GM10266 (cell line): ENCODE results near the gene SAFB2.

Source experiments
- DNase-seq: peaks from one replicate; pipeline ENCODE4 v3.0.0; 2012; ENCODE audit errors: extremely low spot score
- TF ChIP-seq, protein P1 (sequence below): IDR thresholded peaks from 2 replicates; pipeline ENCODE4 v1.5.1; 2012; ENCODE audit warnings: mild to moderate bottlenecking, low read depth; ENCODE audit not compliant: control insufficient read depth, insufficient read depth; ENCODE audit errors: missing control alignments

Gene SAFB2

DNA sequence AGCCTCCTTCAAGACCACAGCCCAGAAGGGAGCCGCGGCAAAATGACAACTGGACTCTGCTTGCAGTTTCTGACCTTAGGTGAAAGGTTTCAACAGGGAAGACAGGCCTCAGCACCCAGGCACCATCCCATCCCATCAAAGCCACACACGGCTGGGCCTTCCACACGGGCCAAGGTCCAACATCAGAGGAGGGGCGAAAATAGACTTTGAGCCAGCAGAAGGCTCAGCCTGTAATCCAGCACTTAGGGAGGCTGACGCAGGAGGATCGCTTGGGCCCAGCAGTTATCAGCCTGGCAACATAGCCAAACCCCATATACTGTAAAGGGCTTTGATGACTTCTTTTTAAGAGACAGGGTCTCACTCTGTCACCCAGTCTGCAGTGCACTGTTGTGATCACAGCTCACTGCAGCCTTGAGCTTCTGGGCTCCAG is 28.0 kb downstream of the SAFB2 start:
- DNase-seq = no peak

DNA sequence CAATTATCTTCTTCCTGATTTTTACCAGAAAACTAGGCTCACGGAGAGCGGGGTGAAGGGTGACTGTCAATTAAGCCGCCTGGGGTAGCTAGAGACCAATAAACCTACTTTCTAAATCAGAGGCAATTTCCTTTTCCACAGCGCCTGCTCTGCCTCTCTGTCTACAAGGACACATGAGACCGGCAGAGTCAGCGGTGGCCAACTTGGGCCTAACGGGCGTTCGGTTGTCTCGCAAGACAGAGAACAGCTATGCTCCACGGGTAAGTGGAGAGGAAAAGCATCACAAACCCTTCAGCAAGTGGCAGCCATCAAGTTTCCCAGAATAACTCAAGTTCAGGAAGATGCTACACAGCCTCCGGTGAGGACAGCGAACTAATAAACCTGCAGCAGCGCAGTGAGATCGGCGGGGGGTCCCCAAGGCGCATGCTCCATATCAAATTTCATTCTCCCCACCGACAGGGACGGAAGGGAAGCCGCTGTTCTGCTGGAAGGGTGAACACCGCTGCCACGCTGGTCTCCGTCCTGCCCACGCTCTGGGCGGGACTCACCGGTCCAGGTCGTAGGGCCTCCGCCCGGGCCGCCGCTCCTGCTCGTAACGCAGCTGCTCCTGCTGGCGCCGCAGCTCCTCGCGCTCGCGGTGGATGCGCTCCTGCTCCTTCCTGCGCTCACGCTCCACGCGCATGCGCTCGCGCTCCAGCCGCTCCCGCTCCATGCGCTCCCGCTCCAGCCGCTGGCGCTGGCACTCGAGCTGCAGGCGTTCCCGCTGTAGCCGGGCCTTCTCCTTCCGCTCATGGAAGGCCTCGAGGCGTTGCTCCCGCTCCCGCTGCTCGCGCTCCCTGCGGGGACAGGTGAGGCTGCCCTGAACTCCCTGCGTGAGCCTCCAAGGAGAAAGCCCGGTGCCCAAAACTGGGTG is 29.0 kb downstream of the SAFB2 start:
- DNase-seq = no peak
- TF ChIP-seq, protein P1, sequence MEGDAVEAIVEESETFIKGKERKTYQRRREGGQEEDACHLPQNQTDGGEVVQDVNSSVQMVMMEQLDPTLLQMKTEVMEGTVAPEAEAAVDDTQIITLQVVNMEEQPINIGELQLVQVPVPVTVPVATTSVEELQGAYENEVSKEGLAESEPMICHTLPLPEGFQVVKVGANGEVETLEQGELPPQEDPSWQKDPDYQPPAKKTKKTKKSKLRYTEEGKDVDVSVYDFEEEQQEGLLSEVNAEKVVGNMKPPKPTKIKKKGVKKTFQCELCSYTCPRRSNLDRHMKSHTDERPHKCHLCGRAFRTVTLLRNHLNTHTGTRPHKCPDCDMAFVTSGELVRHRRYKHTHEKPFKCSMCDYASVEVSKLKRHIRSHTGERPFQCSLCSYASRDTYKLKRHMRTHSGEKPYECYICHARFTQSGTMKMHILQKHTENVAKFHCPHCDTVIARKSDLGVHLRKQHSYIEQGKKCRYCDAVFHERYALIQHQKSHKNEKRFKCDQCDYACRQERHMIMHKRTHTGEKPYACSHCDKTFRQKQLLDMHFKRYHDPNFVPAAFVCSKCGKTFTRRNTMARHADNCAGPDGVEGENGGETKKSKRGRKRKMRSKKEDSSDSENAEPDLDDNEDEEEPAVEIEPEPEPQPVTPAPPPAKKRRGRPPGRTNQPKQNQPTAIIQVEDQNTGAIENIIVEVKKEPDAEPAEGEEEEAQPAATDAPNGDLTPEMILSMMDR = no peak

More for the DNA sequence above, 28.0 kb downstream of the SAFB2 start:
- TF ChIP-seq, protein P1 = no peak

DNA sequence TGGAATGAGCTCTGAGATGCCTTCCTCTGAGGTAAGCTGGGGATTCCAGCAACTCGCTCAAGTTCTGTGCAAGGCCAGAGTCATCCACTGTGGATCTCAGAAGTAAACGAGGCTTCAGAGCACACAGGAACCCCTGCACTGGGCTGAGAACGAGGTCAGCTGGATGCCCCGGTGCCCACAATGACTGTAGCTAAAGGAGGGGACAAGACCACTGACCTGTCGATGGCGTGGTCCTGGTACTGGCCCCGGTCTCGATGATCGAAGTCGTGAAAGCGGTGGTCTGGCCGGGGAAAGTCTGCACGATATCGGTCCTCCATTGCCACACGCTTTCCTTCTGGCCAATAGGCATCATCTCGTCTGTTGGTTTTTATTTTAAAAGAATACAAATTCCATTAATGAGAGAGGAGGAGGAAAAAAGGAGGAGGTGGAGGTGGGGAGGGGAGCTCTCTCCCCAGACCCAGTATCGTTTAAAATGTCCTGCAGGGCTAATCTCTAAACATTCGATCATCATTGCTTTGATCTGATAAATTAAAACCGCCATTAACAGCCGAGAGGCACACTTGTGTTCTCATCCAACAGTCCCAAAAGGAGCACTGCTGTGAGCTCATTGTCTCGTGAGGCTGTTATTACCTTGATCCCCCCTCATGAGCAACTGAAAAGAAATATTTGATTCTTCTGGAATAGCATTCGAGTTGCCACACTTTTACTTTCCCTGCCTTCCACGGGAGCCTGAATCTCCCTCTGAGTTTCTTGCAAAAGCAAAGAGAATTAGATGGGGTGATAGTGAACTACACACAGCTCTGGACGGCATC is 29.8 kb downstream of the SAFB2 start:
- TF ChIP-seq, protein P1 = no peak
- DNase-seq = no peak

DNA sequence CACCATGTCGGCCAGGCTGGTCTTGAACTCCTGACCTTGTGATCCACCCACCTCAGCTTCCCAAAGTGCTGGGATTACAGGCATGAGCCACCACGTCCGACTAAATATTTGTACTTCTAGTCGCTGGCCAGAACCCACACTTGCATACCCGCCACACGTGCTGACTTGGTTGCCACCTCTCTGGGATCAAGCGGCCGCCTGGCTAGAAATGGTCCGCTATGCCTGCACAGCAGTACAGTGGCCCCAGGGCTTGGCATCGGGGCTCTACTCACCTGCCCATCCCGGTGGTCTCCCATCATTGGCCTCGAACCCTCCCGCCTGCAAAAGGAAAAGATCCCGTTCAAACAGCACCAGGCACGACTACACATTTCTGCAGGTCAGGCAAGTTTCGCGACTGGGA is 31.1 kb downstream of the SAFB2 start:
- DNase-seq = no peak
- TF ChIP-seq, protein P1 = no peak

DNA sequence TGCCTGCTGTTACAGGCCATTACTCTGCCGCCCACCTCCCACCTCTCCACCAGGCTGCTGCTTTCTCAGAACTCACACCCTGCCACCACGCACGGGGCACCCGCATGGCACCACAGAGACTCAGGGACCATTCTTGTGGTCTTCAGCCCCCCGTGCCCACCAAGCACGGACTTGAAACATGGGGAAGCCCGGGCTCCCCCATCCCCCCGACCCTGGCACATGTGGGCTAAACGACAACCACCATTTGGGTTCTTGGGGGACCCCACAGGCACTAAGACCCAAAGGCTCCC is 31.8 kb downstream of the SAFB2 start:
- TF ChIP-seq, protein P1 = no peak
- DNase-seq = no peak

DNA sequence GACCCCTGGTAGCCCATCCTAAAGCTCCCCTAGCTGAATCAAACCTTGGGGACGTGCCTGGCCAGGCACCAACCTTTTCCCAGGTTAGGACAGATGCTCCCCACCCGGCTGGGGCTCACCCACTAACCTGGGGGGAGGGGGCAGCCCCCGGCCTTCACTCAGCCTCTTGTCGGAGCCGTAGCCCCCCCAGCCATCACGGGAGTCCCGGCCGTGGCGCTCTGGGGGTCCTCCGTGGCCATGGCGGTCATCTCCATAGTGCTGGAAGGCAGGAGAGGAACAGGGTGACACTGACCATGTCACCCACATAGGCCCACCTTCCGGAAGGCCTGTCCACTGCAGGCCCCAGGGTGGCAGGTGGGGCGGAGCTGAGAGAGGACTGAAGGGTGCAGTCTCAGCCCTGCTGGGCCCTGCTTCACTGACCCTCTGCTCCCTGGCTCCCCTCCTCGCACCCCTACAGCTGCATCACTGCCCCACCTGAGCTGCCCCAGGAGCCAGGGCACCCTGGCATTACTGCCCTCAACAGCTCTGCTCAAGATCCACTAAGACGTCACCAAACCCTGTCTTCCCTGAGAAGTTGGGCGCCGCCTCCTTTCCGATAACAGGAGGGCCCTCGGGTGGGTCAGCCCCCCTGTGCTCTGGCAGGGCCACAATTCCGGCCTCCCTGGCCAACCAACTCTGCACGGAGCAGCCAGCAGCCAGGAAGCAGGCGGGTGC is 32.3 kb downstream of the SAFB2 start:
- DNase-seq = no peak
- TF ChIP-seq, protein P1 = no peak
